HG02610 (cell line): Measurements from ENCODE around the gene NLK.
"Not testable (repeated sequence)": the region's sequence is repeated elsewhere in the genome, so short reads cannot be mapped to it uniquely, and the experiment has no call there.

Experiments used
- ATAC-seq: cut with Tn5 transposase; IDR thresholded peaks from one replicate; pipeline ENCODE4 v1.9.1; 2021; ENCODE audit warnings: mild to moderate bottlenecking, moderate library complexity; ENCODE audit not compliant: unreplicated experiment

NLK gene

GRCh38 chr17:28071891-28072606, 29.6 kb downstream of the NLK start:
- ATAC-seq, result no peak

DNA sequence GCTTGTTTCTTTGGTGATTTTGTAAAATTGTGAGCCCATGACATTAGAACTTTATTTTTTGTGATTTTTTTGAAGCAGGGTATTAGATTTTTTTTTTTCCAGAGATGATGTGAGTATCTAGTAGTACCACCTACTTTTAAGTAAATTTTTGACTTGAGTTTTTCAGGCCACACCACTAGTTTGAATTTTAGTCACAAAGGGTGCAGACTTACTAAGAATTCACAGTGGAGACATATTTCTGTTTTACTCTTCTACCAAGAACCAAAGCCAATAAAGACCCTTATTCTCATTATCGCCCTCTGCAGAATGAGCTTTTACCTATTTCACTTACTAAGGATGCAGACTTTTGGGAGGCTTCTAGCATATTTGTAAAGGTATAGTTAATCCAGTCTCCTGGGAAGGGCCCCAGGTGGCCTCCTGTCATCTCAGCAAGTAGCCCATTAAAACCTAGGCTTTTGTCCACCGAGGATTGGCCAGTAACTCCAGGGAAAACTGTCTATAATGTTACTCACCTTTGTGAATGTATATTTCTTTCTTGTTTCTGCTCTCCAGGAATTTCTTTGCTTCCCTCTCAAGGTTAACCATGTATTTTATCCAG, 30.6 kb downstream of the NLK start:
- no peak for ATAC-seq

- no peak for ATAC-seq
These were observed 31.5 kb downstream of the NLK start for GRCh38 chr17:28074010-28074409.

GRCh38 chr17:28076144-28076543, 33.7 kb downstream of the NLK start:
- ATAC-seq, result no peak

GRCh38 chr17:28077140-28077539, 34.7 kb downstream of the NLK start:
- ATAC-seq, result not testable (repeated sequence)

GRCh38 chr17:28078341-28079229, 36.1 kb downstream of the NLK start:
- no peak for ATAC-seq

- no peak for ATAC-seq
These were observed 39.0 kb downstream of the NLK start for GRCh38 chr17:28081467-28081866.

- no peak for ATAC-seq
These were observed 43.3 kb downstream of the NLK start for GRCh38 chr17:28085766-28086165.

- ATAC-seq, result no peak
These were observed 44.0 kb downstream of the NLK start for GRCh38 chr17:28086519-28086918.

GRCh38 chr17:28087743-28088142, 45.3 kb downstream of the NLK start:
- ATAC-seq, result no peak

GRCh38 chr17:28090551-28090950, 48.1 kb downstream of the NLK start:
- no peak for ATAC-seq

- no peak for ATAC-seq
These were observed 49.6 kb downstream of the NLK start for GRCh38 chr17:28092088-28092487.

GRCh38 chr17:28093999-28094716, 51.7 kb downstream of the NLK start:
- no peak for ATAC-seq

DNA sequence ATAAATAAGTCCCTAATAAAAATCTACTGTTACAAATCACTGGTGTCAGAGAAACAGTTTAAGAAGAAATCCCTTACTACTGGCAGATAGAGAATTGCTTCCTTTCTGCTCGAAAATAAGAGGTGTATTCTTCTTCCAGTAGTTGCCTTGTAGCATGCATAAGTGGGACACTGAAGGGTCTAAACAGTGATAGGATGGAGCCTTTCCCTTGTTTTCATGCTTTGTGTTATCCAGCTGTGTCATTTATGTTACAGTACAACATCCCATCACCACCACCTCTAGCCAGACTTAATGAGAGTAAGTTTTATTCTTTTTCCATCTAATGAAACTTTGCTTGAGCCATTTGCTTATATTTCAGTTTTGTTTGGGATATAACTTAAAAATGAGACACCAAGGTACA, 54.3 kb downstream of the NLK start:
- no peak for ATAC-seq

- no peak for ATAC-seq
These were observed 54.8 kb downstream of the NLK start for GRCh38 chr17:28097254-28097653.

GRCh38 chr17:28097901-28098300, 55.4 kb downstream of the NLK start:
- ATAC-seq, result no peak

GRCh38 chr17:28098591-28098990, 56.1 kb downstream of the NLK start:
- not testable (repeated sequence) for ATAC-seq

DNA sequence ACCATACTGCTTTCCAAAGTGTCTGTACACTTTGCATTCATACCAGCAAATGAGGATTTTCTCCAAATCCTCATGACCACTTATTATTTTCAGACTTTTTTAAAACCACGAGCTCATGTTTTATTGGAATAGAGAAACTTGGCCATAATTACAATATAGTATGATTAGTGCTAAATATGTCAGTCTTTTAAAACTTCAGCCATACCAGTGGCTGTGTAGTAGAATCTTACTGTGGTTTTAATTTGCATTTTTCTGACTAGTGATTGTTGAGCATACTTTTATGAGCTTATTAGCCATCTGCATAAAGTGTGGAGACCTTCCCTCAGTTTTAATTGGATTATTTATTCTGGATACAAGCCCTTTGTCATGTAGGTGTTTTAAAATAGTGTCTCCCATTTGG, 57.8 kb downstream of the NLK start:
- ATAC-seq, result no peak

- no peak for ATAC-seq
These were observed 58.5 kb downstream of the NLK start for GRCh38 chr17:28100936-28101335.

DNA sequence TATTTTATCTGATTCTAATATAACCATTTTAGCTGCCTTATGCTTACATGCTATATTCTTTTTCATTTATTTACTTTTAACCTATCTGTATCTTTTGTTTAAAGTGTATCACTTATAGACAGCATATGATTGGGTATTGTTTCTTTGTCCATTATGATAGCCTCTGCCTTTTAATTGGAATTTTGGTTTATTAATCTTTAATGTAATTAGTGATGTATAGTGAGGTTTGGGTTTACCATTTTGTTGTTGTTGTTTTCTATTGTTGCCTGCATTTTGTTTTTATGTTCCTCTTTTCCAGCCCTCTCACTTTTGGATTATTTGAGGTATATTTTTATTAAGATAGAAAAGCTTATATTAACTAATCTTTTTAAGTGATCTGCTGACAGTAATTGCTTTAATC, 59.4 kb downstream of the NLK start:
- no peak for ATAC-seq

- ATAC-seq, result no peak
These were observed 63.0 kb downstream of the NLK start for GRCh38 chr17:28105501-28105900.
